Psoas muscle (tissue), 8 donors: Measurements from ENCODE around the gene SYT7. TPM values are rescaled to one million over a fixed set of nuclear protein-coding genes. Genes with fewer than 3 reads are reported as not detected.

Source experiments
- ATAC-seq, 4 donors: fragments of 200-7000 bp; cut with Tn5 transposase; one replicate each; pipeline ENCODE4 v1.9.1; 2020; ENCODE audit warnings: moderate library complexity in 3 of 4, mild to moderate bottlenecking in 2 of 4
- DNase-seq, 2 donors: peaks; one replicate each; pipeline ENCODE4 v3.0.0-alpha.2; 2020
- H3K27ac ChIP-seq: fragments of 200-600 bp; one replicate; pipeline ENCODE4 v1.8.0; 2022
- H3K27me3 ChIP-seq, 3 donors: fragments of 200-600 bp in 1 of 3; one replicate each; pipeline versions ENCODE4 v1.6.1 to v1.8.0; 2013 to 2022; ENCODE audit warnings: low read length in 2 of 3, mild to moderate bottlenecking in 2 of 3, moderate library complexity in 1 of 3; ENCODE audit not compliant: insufficient read depth in 3 of 3
- H3K36me3 ChIP-seq, 2 donors: fragments of 200-600 bp in 1 of 2; one replicate each; pipeline versions ENCODE4 v1.6.1 to v1.8.0; 2013 to 2022; ENCODE audit warnings: low read depth in 1 of 2, mild to moderate bottlenecking in 1 of 2, moderate library complexity in 1 of 2; ENCODE audit not compliant: insufficient read depth in 1 of 2
- H3K4me1 ChIP-seq: fragments of 200-600 bp; one replicate; pipeline ENCODE4 v1.8.0; 2022
- H3K4me3 ChIP-seq: fragments of 200-600 bp; one replicate; pipeline ENCODE4 v1.8.0; 2022; ENCODE audit warnings: mild to moderate bottlenecking
- H3K9me3 ChIP-seq: fragments of 200-600 bp; one replicate; pipeline ENCODE4 v1.8.0; 2022
- WGBS, 3 donors: extraction: QIAGEN DNeasy Blood & Tissue Kit; methylation state at CpG; one replicate each; pipeline versions ENCODE4 v1.1.6 to v1.1.7; 2013; 5-methylcytosine and 5-hydroxymethylcytosine counted together
- intact Hi-C, 2 donors: fragments of 100-400 bp; cut with DNase I; formaldehyde crosslinking; loops; one replicate each; pipeline versions ENCODE4 v1.11.0 to v1.14.2; 2022
- polyA plus RNA-seq, 3 donors: library from polyadenylated mRNA; stranded (reverse); fragments of 200-250 nt; gene quantifications; one replicate each; pipeline ENCODE4 v1.2.3, GENCODE V29; 2013
- total RNA-seq, 4 donors: library from RNA; stranded (reverse); fragmentation: NEBNext Ultra II Directional in 2 of 4; extraction: Animal tissue kit (Norgen Biotek cat#: 25700) in 2 of 4; gene quantifications; one replicate each; pipeline versions ENCODE4 v1.2.1 to v1.2.4, GENCODE V29; 2021 to 2023
- TF ChIP-seq, protein P1 (sequence below): fragments of 200-600 bp; IDR thresholded peaks from one replicate; pipeline ENCODE4 v1.8.0; 2022; ENCODE audit warnings: antibody characterized with exemption
- donor health status: healthy with polysubstance abuse.
- donor health status: DM: no; HTN: no; CAD: no; lungs with moderate emphysema.
- donor health status: Bipolar disorder and iron deficiency.
- donor health status: healthy.
- donor health status: DM: yes; HTN: yes; CAD: no.
- donor health status: DM: no; HTN: no; CAD: no.
- donor health status: DM: no; HTN: no; CAD: no.
- donor health status: DM: yes; HTN: yes; CAD: no.

SYT7 gene
- total and polyA plus RNA-seq, 7 donors: 0.96 to 3.5 (median 2.1) TPM

DNA sequence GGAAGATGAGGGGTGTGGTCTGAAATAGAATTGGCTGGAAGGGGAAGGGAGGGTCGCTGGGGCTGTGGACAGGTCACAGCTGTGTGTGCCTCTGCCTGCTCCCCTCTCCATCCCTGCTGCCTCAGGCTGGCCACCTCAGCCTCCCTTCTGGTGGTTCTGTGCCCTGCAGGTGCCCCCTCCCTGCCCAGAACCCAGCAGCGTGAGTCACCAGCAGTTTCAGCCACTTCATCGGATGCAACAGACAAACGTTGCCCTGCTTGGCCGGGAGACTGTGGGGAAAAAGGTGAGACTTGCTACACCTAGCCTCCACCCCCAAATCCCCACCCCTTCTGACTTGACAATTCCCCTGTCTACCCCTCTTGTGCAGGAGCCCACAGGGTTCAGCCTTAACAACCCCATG is 94.1 kb downstream of the SYT7 start:
- TF ChIP-seq, protein P1, sequence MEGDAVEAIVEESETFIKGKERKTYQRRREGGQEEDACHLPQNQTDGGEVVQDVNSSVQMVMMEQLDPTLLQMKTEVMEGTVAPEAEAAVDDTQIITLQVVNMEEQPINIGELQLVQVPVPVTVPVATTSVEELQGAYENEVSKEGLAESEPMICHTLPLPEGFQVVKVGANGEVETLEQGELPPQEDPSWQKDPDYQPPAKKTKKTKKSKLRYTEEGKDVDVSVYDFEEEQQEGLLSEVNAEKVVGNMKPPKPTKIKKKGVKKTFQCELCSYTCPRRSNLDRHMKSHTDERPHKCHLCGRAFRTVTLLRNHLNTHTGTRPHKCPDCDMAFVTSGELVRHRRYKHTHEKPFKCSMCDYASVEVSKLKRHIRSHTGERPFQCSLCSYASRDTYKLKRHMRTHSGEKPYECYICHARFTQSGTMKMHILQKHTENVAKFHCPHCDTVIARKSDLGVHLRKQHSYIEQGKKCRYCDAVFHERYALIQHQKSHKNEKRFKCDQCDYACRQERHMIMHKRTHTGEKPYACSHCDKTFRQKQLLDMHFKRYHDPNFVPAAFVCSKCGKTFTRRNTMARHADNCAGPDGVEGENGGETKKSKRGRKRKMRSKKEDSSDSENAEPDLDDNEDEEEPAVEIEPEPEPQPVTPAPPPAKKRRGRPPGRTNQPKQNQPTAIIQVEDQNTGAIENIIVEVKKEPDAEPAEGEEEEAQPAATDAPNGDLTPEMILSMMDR: no peak
- DNase-seq: no peak
- Histone ChIP-seq H3K9me3 (no peaks in the 10 kb centered on the region), H3K4me1 (no peaks in the 10 kb centered on the region), H3K27ac (no peak overlapping the region), H3K36me3 (no peaks in the 10 kb centered on the region), H3K4me3 (no peak overlapping the region), H3K27me3 (peaks cover 0 to 9% (median 7%) of the 10 kb centered on the region in 3 donors)
- intact Hi-C loops: no loop called here
- WGBS, 3 donors: 81 to 89% (median 84%) methylated on average over 5 of the region's 5 CpGs
- no peak for ATAC-seq

DNA sequence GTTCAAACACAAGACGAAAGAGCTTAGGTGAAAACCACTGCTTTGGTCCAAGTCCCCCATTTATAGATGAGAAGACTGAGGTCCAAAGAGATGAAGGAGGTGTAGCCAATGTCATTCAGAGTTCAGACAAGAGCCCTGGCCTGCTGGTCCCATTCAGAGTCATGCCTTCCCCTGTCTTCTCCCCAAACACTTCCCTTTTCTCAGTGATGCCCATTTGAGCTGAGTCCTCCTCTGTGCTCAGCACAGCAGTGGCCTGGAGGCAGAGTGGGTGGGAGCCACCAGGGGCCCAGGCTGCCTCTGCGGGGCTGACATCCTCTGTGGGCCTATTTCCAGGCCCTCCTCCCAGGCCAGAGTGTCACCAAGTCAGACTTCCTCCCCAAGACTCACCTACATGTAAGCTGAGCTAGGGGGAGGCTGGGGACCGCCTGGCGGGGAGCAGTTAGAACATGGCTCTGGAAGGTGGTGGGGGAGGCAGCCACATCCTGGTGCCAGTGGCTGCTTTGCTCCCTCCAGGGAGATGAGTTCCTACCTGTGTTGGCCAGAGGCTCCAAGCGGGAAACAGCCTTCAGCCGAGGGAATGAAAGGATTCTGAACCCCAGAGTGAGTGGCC is 94.8 kb downstream of the SYT7 start:
- TF ChIP-seq, protein P1: no peak
- ATAC-seq (no peak), DNase-seq (no peak)
- Histone ChIP-seq H3K9me3 (no peaks in the 10 kb centered on the region), H3K36me3 (no peaks in the 10 kb centered on the region), H3K27ac (no peak overlapping the region), H3K4me3 (no peak overlapping the region), H3K27me3 (peaks cover 0 to 9% (median 7%) of the 10 kb centered on the region in 3 donors), H3K4me1 (no peaks in the 10 kb centered on the region)
- 90 to 93% (median 90%) methylated on average over 6 of the region's 6 CpGs for WGBS, 3 donors
- intact Hi-C loops: no loop called here

DNA sequence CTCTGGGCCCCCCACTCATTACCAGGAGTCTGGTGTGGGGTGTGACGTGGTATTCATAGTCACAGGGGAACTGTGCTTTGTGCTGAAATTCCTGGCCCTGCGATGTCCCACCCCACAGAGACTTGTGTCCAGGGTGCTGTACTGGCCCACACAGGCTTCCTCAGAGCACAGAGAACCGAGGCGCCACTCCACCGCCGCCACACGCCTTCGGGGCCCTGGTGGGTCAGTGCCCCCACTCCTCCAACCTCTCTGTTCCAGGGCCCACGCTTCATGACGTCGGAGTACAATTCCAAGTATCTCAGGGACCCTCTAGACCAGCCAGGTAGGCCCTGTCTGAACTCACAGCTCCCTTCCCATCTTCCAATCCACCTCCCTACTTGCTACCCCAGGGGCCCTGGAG is 95.8 kb downstream of the SYT7 start:
- Histone ChIP-seq H3K36me3 (no peaks in the 10 kb centered on the region), H3K9me3 (no peaks in the 10 kb centered on the region), H3K4me1 (no peaks in the 10 kb centered on the region), H3K27ac (no peak overlapping the region), H3K27me3 (peaks cover 0 to 12% (median 7%) of the 10 kb centered on the region in 3 donors), H3K4me3 (no peak overlapping the region)
- intact Hi-C loops: no loop called here
- TF ChIP-seq, protein P1: no peak
- WGBS, 3 donors: 93 to 95% (median 93%) methylated on average over 11 of the region's 11 CpGs
- ATAC-seq (no peak), DNase-seq (no peak)

DNA sequence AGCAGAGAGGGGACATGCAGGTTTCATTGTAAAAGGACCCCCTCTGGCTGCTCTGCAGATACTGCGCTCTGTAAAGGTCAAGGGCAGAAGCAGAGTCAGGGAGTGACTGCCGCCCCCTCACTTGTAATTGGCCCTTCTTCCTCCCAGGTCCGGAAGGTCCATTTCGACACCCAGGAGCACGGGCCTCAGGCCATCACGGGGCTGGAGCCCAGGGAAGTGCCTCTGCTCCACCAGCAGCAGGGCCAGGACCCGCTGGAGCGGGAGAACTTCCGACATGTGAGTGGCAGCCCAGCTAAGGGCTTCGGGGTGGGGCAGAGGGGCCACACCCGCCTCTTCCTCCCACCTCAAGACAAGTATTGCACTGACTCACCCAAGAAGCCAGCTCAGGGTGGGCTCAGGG is 96.3 kb downstream of the SYT7 start:
- DNase-seq: no peak
- Histone ChIP-seq H3K27ac (no peak overlapping the region), H3K9me3 (no peaks in the 10 kb centered on the region), H3K4me3 (no peak overlapping the region), H3K27me3 (peaks cover 0 to 12% (median 7%) of the 10 kb centered on the region in 3 donors), H3K36me3 (no peaks in the 10 kb centered on the region), H3K4me1 (no peaks in the 10 kb centered on the region)
- TF ChIP-seq, protein P1: no peak
- 82 to 88% (median 84%) methylated on average over 11 of the region's 11 CpGs for WGBS, 3 donors
- ATAC-seq: no peak
- intact Hi-C loops: no loop called here

DNA sequence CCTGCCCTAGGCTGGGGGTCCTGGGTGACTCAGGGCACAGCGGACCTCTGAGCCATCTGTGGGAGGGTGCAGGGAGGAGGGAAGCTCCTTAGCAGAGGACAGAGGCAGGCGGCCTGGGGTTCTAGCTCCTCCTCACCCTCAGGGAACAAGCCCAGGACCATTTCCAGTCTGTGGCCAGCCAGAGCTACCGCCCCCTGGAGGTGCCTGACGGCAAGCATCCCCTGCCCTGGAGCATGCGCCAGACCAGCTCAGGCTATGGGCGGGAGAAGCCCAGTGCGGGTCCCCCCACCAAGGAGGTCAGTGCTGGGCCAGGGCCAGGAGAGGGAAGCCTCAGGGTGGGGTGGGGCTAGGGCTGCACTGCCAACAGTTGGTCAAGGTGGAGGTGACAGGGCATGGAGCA is 98.4 kb downstream of the SYT7 start:
- 29 to 35% (median 31%) methylated on average over 7 of the region's 7 CpGs for WGBS, 3 donors
- DNase-seq (no peak), ATAC-seq (peak in 3 of 4 donors; percentile 25 to 64 (median 59))
- TF ChIP-seq, protein P1: peak; percentile 42
- intact Hi-C loops: no loop called here
- H3K9me3 ChIP-seq: no peaks in the 10 kb centered on the region
- peaks cover 0 to 12% (median 7%) of the 10 kb centered on the region in 3 donors for H3K27me3 ChIP-seq
- peaks cover 3% of the 10 kb centered on the region for H3K4me1 ChIP-seq
- H3K4me3 ChIP-seq: no peak overlapping the region
- H3K27ac ChIP-seq: no peak overlapping the region
- H3K36me3 ChIP-seq: no peaks in the 10 kb centered on the region
